HCT116 (cell line): Measurements from ENCODE around the gene SLC17A8. TPM values are rescaled to one million over a fixed set of nuclear protein-coding genes. Genes with fewer than 3 reads are reported as not detected.

Experiments used
- ATAC-seq: fragments of 200-7000 bp; cut with Tn5 transposase; 2 replicates; pipeline ENCODE4 v1.9.1; 2020; ENCODE audit warnings: mild to moderate bottlenecking, moderate library complexity
- BruUV-seq: library from RNA; stranded (reverse); fragments of 400-500 nt; replicated peaks from 2 replicates; lab custom pipeline; 2021; lab: Mats Ljungman, UMichigan
- CTCF ChIA-PET: fragments of 300-600 bp; sonication (Branson Sonifier 250); formaldehyde crosslinking; loops from one replicate; lab custom pipeline; 2021; ENCODE audit warnings: antibody characterized with exemption; lab: Charles Lee
- POLR2A ChIA-PET: fragments of 300-600, 350-600 bp; sonication (Branson Sonifier 250); formaldehyde crosslinking; loops from one replicate; lab custom pipeline; 2021; ENCODE audit warnings: antibody characterized with exemption; lab: Charles Lee
- RAD21 ChIA-PET, 2 experiments: fragments of 300-600 bp; sonication (Branson Sonifier 250); formaldehyde crosslinking; loops; one replicate each; lab custom pipeline; 2023; ENCODE audit warnings: low total read pairs in 2 of 2; ENCODE audit not compliant: uncharacterized antibody in 2 of 2, unreplicated experiment in 2 of 2, low non-redundant PET in 1 of 2; lab: Charles Lee
- DNase-seq: peaks from one replicate; pipeline ENCODE4 v3.0.0-alpha.2; 2010; ENCODE audit warnings: low read depth, low spot score
- H2AFZ ChIP-seq: fragments of 200-600 bp; shearing (Covaris generic), sonication (generic); 2 replicates; pipeline ENCODE4 v1.6.1; 2017; ENCODE audit warnings: low read depth, mixed run types, mixed read lengths, antibody characterized with exemption, low read length; ENCODE audit not compliant: poor library complexity, severe bottlenecking
- H3K27ac ChIP-seq: 2 replicates; pipeline ENCODE4 v1.5.1; 2012; ENCODE audit warnings: low read depth, low read length
- H3K27me3 ChIP-seq: fragments of 200-600 bp; sonication (generic); 2 replicates; pipeline ENCODE4 v1.6.1; 2016; ENCODE audit warnings: mixed run types, low read length, mixed read lengths; ENCODE audit not compliant: insufficient read depth
- H3K36me3 ChIP-seq, 2 experiments: fragments of 200-500 bp in 1 of 2; fragments of 200-600 bp in 1 of 2; sonication (Bioruptor generic) in 1 of 2; sonication (generic) in 1 of 2; 2 replicates each; pipeline versions ENCODE4 v1.5.1 to v1.6.1; 2014 to 2016; ENCODE audit warnings: low read length in 2 of 2, inconsistent platforms in 1 of 2, mixed read lengths in 1 of 2, mixed run types in 1 of 2; ENCODE audit not compliant: insufficient read depth in 2 of 2, control insufficient read depth in 1 of 2
- H3K4me1 ChIP-seq, 2 experiments: fragments of 200-600 bp in 1 of 2; sonication (generic) in 1 of 2; 2 replicates each; pipeline versions ENCODE4 v1.5.1 to v1.6.1; 2012 to 2017; ENCODE audit warnings: low read length in 2 of 2, inconsistent platforms in 1 of 2, mild to moderate bottlenecking in 1 of 2, mixed read lengths in 1 of 2, mixed run types in 1 of 2, moderate library complexity in 1 of 2; ENCODE audit not compliant: insufficient read depth in 2 of 2, control insufficient read depth in 1 of 2
- H3K4me2 ChIP-seq: fragments of 200-600 bp; sonication (generic); 2 replicates; pipeline ENCODE4 v1.6.1; 2017; ENCODE audit warnings: mixed run types, low read length, mixed read lengths
- H3K4me3 ChIP-seq, 2 experiments: fragments of 200-600 bp in 1 of 2; sonication (generic) in 1 of 2; replicated peaks in 1 of 2; 2 replicates each; pipeline ENCODE4 v1.5.1; 2011 to 2016; ENCODE audit warnings: low read length in 2 of 2, control low read depth in 1 of 2, low read depth in 1 of 2, mild to moderate bottlenecking in 1 of 2, mixed read lengths in 1 of 2, mixed run types in 1 of 2
- H3K79me2 ChIP-seq: fragments of 200-600 bp; sonication (generic); 2 replicates; pipeline ENCODE4 v1.6.1; 2017; ENCODE audit warnings: mild to moderate bottlenecking, mixed run types, low read length, moderate library complexity, mixed read lengths; ENCODE audit not compliant: insufficient read depth
- H3K9ac ChIP-seq: fragments of 200-600 bp; sonication (generic); 2 replicates; pipeline ENCODE4 v1.6.1; 2016; ENCODE audit warnings: low read length, mixed read lengths
- H3K9me2 ChIP-seq: fragments of 200-600 bp; sonication (generic), shearing (Covaris generic); 2 replicates; pipeline ENCODE4 v1.6.1; 2017; ENCODE audit warnings: mixed run types, mild to moderate bottlenecking, moderate library complexity; ENCODE audit not compliant: insufficient read depth
- H3K9me3 ChIP-seq, 2 experiments: fragments of 200-500 bp in 1 of 2; fragments of 200-600 bp in 1 of 2; sonication (Bioruptor generic) in 1 of 2; sonication (generic) in 1 of 2; 2 replicates each; pipeline ENCODE4 v1.6.1; 2014 to 2017; ENCODE audit warnings: low read length in 2 of 2, mixed read lengths in 2 of 2, inconsistent platforms in 1 of 2, low read depth in 1 of 2, mild to moderate bottlenecking in 1 of 2, mixed run types in 1 of 2, moderate library complexity in 1 of 2; ENCODE audit not compliant: control insufficient read depth in 1 of 2, insufficient read depth in 1 of 2
- H4K20me1 ChIP-seq: fragments of 200-600 bp; sonication (generic), shearing (Covaris generic); 2 replicates; pipeline ENCODE4 v1.6.1; 2017; ENCODE audit warnings: mixed run types, mild to moderate bottlenecking, moderate library complexity; ENCODE audit not compliant: insufficient read depth
- CEBPB ChIP-seq: IDR thresholded peaks from 2 replicates; pipeline ENCODE4 v1.6.1; 2012; ENCODE audit warnings: low read depth
- EGR1 ChIP-seq: IDR thresholded peaks from 2 replicates; pipeline ENCODE4 v1.6.1; 2012; ENCODE audit warnings: low read depth
- ELF1 ChIP-seq: IDR thresholded peaks from 2 replicates; pipeline ENCODE4 v1.6.1; 2012; ENCODE audit warnings: low read depth, borderline replicate concordance
- JUND ChIP-seq: IDR thresholded peaks from 2 replicates; pipeline ENCODE4 v1.6.1; 2012
- POLR2AphosphoS5 ChIP-seq: IDR thresholded peaks from 2 replicates; pipeline ENCODE4 v1.6.1; 2011; ENCODE audit warnings: mild to moderate bottlenecking, low read depth, low read length, moderate library complexity
- RAD21 ChIP-seq: IDR thresholded peaks from 2 replicates; pipeline ENCODE4 v1.6.1; 2012; ENCODE audit warnings: low read depth, mild to moderate bottlenecking
- SRF ChIP-seq: IDR thresholded peaks from 2 replicates; pipeline ENCODE4 v1.6.1; 2012; ENCODE audit warnings: low read depth
- TCF7L2 ChIP-seq: IDR thresholded peaks from 2 replicates; pipeline ENCODE4 v1.7.0; 2011; ENCODE audit warnings: borderline replicate concordance, inconsistent platforms; ENCODE audit not compliant: insufficient read depth, insufficient read length; ENCODE audit errors: extremely low read depth
- YY1 ChIP-seq: IDR thresholded peaks from 2 replicates; pipeline ENCODE4 v1.6.1; 2011; ENCODE audit warnings: low read length, low read depth, moderate library complexity, mild to moderate bottlenecking; ENCODE audit not compliant: insufficient replicate concordance; ENCODE audit errors: extremely low read depth
- ZNF274 ChIP-seq: fragments of 200-500 bp; sonication (Bioruptor generic); IDR thresholded peaks from 2 replicates; pipeline ENCODE4 v1.6.1; 2014; ENCODE audit warnings: mild to moderate bottlenecking, low read depth, low read length, inconsistent platforms
- intact Hi-C: fragments of 100-400 bp; cut with micrococcal nuclease; formaldehyde crosslinking; loops from 2 replicates; pipeline ENCODE4 v1.10.0; 2022
- total RNA-seq: library from RNA; stranded (reverse); gene quantifications from one replicate; pipeline ENCODE4 v1.2.1, GENCODE V29; 2021; ENCODE audit not compliant: unreplicated experiment
- TF ChIP-seq, protein P1 (sequence below): IDR thresholded peaks from 2 replicates; pipeline ENCODE4 v1.6.1; 2011; ENCODE audit warnings: mild to moderate bottlenecking, low read length, moderate library complexity; ENCODE audit not compliant: insufficient replicate concordance; ENCODE audit errors: extremely low read depth
- TF ChIP-seq, protein P2 (sequence below): IDR thresholded peaks from 2 replicates; pipeline ENCODE4 v1.6.1; 2012
- TF ChIP-seq, protein P3 (sequence below): IDR thresholded peaks from 2 replicates; pipeline ENCODE4 v1.6.1; 2012

The SLC17A8 gene
- total RNA-seq, 1 experiment from 2014 or later, result not detected

DNA sequence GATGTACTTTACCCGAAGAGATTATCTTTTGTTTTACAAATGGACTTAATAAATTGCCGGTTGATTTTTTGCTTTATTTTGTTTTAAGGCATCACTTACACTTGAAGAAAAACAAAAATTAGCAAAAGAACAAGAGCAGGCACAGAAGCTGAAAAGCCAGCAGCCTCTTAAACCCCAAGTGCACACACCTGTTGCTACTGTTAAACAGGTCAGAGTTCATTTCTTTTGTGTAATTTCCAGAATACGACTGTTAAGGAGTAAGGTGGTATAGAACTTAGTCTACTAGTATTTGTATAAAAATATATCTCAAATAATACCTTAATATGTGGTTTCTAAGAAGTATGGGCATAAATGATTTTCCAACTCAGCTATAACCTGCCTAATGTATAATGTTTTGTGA is 19.6 kb upstream of the SLC17A8 start:
- DNase-seq (no peak), ATAC-seq (no peak)
- Histone ChIP-seq H3K36me3 (peaks cover 0 to 3% of the 10 kb centered on the region in 2 experiments; a peak in 2 of 4 replicates), H3K9me2 (no peaks in the 10 kb centered on the region), H3K9ac (no peak overlapping the region), H3K4me3 (no peak overlapping the region), H2AFZ (no peak overlapping the region), H4K20me1 (no peaks in the 10 kb centered on the region), H3K27me3 (no peaks in the 10 kb centered on the region), H3K9me3 (no peaks in the 10 kb centered on the region), H3K4me2 (no peak overlapping the region), H3K4me1 (no peaks in the 10 kb centered on the region), H3K79me2 (no peaks in the 10 kb centered on the region), H3K27ac (no peak overlapping the region)
- ChIA-PET CTCF (interaction anchor here (1.7 kb wide), 1 partner anchor 11 kb away, joined by 6 read pairs; no protein-coding TSS in a partner anchor), POLR2A (no interaction called here), RAD21 (no interaction called here)
- no peak for TF ChIP-seq RAD21
- TF ChIP-seq, protein P1, sequence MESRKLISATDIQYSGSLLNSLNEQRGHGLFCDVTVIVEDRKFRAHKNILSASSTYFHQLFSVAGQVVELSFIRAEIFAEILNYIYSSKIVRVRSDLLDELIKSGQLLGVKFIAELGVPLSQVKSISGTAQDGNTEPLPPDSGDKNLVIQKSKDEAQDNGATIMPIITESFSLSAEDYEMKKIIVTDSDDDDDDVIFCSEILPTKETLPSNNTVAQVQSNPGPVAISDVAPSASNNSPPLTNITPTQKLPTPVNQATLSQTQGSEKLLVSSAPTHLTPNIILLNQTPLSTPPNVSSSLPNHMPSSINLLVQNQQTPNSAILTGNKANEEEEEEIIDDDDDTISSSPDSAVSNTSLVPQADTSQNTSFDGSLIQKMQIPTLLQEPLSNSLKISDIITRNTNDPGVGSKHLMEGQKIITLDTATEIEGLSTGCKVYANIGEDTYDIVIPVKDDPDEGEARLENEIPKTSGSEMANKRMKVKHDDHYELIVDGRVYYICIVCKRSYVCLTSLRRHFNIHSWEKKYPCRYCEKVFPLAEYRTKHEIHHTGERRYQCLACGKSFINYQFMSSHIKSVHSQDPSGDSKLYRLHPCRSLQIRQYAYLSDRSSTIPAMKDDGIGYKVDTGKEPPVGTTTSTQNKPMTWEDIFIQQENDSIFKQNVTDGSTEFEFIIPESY, result no peak
- intact Hi-C loops, result no loop called here
- BruUV-seq, result no TSS peak

GRCh38 chr12:100337727-100338126 is 19.1 kb upstream of the SLC17A8 start:
- POLR2A ChIA-PET, result no interaction called here

More at GRCh38 chr12:100337727-100338126, 19.1 kb upstream of the SLC17A8 start:
- TF ChIP-seq ELF1 (no peak), ZNF274 (no peak), TCF7L2 (no peak), YY1 (no peak), POLR2AphosphoS5 (no peak), SRF (no peak), EGR1 (no peak), CEBPB (no peak), JUND (no peak)
- TF ChIP-seq, protein P2, sequence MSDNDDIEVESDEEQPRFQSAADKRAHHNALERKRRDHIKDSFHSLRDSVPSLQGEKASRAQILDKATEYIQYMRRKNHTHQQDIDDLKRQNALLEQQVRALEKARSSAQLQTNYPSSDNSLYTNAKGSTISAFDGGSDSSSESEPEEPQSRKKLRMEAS, result no peak
- TF ChIP-seq, protein P3, sequence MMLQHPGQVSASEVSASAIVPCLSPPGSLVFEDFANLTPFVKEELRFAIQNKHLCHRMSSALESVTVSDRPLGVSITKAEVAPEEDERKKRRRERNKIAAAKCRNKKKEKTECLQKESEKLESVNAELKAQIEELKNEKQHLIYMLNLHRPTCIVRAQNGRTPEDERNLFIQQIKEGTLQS, result no peak
- TF ChIP-seq, all 23 proteins: peak for 0
- DNase-seq (no peak), ATAC-seq (no peak)
- Histone ChIP-seq H3K4me3 (no peak overlapping the region), H3K9me2 (no peaks in the 10 kb centered on the region), H3K36me3 (peaks cover 0 to 3% of the 10 kb centered on the region in 2 experiments; a peak in 2 of 4 replicates), H3K4me2 (no peak overlapping the region), H3K79me2 (no peaks in the 10 kb centered on the region), H3K27me3 (no peaks in the 10 kb centered on the region), H3K9me3 (no peaks in the 10 kb centered on the region), H3K27ac (no peak overlapping the region), H2AFZ (no peak overlapping the region), H4K20me1 (no peaks in the 10 kb centered on the region), H3K9ac (no peak overlapping the region), H3K4me1 (no peaks in the 10 kb centered on the region)
- BruUV-seq, result no TSS peak
- intact Hi-C loops, result no loop called here
- ChIA-PET RAD21 (no interaction called here), CTCF (interaction anchor here (1.7 kb wide), 1 partner anchor 11 kb away, joined by 6 read pairs; no protein-coding TSS in a partner anchor)
